ENCODE measurements around the gene FGD4. TPM values are rescaled to one million over a fixed set of nuclear protein-coding genes. Genes with fewer than 3 reads are reported as not detected.

FGD4 gene
- total and polyA plus RNA-seq, 2 donors (not counting 3 experiments of a cell fraction or from before 2014, with no cell fraction given): 6.6 to 44.7 TPM

- no TSS peak for BruUV-seq (replicated peaks)
- POLR2A ChIA-PET: no interaction called here
- no peak for FAIRE-seq
Measured at GRCh38 chr12:32600681-32601080, 201.3 kb downstream of the FGD4 start.

More at GRCh38 chr12:32600681-32601080, 201.3 kb downstream of the FGD4 start:
- CTCF ChIA-PET: no interaction called here
- TF ChIP-seq JUN (IDR thresholded peaks at IDR 0.05; ENCODE audit: borderline replicate concordance, insufficient read depth, insufficient read length, low read depth) (no peak), CTCF (IDR thresholded peaks at IDR 0.05; ENCODE audit: extremely low read depth in 1 of 2, insufficient read depth in 1 of 2, low read depth in 1 of 2, low read length in 2 of 2) (no peak), MYC (IDR thresholded peaks at IDR 0.05; ENCODE audit: low read depth, low read length) (no peak), POLR2AphosphoS5 (IDR thresholded peaks at IDR 0.05; ENCODE audit: insufficient read depth, low read depth, low read length) (no peak), FOS (IDR thresholded peaks at IDR 0.05; ENCODE audit: borderline replicate concordance, insufficient read depth, low read length) (no peak), MAX (IDR thresholded peaks at IDR 0.05; ENCODE audit: insufficient read depth, insufficient read length) (no peak), EZH2 (IDR thresholded peaks at IDR 0.05; ENCODE audit: borderline replicate concordance, low read depth, low read length, severe bottlenecking) (no peak), POLR2A (IDR thresholded peaks at IDR 0.05; ENCODE audit: low read depth, low read length) (no peak), GATA2 (IDR thresholded peaks at IDR 0.05; ENCODE audit: insufficient read depth, insufficient read length, low read depth, low read length) (no peak)
- dilution Hi-C loops (cut with MboI; ENCODE audit: extremely low pct_ligation_motif_present, low sequenced_read_pairs): no loop called here
- H3K9me1 ChIP-seq (replicated peaks; ENCODE audit: control insufficient read depth, extremely low read depth, insufficient read depth, low read length): no peaks in the 10 kb centered on the region
- H2AFZ ChIP-seq (ENCODE audit: low read depth, low read length): no peak overlapping the region
- H3K4me3 ChIP-seq (replicated peaks in 1 of 3; ENCODE audit: insufficient read depth in 1 of 3, low read depth in 1 of 3, low read length in 3 of 3): no peak overlapping the region
- H3K9ac ChIP-seq (replicated peaks; ENCODE audit: extremely low read depth, insufficient read depth, low read length): no peak overlapping the region
- intact Hi-C loops (cut with micrococcal nuclease): no loop called here
- H3K4me2 ChIP-seq (ENCODE audit: insufficient read depth, low read length): no peak overlapping the region
- no peak overlapping the region for H3K27ac ChIP-seq (ENCODE audit: insufficient read depth, low read depth, low read length)
- H3K9me3 ChIP-seq (replicated peaks; ENCODE audit: control insufficient read depth, insufficient read depth, low read length): no peaks in the 10 kb centered on the region
- H3K79me2 ChIP-seq (ENCODE audit: control insufficient read depth, insufficient read depth, low read length): no peaks in the 10 kb centered on the region
- no peaks in the 10 kb centered on the region for H4K20me1 ChIP-seq (replicated peaks; ENCODE audit: control insufficient read depth, extremely low read depth, insufficient read depth, low read length)
- H3K27me3 ChIP-seq (ENCODE audit: control insufficient read depth in 2 of 2, insufficient read depth in 2 of 2, low read length in 2 of 2): no peaks in the 10 kb centered on the region
- H3K4me1 ChIP-seq (ENCODE audit: control insufficient read depth, extremely low read depth, insufficient read depth, low read length): peaks cover 8% of the 10 kb centered on the region
- no peak for DNase-seq (ENCODE audit: low read depth, low spot score)
- peaks cover 3 to 4% of the 10 kb centered on the region in 2 experiments for H3K36me3 ChIP-seq (ENCODE audit: control insufficient read depth in 2 of 2, extremely low read depth in 1 of 2, insufficient read depth in 2 of 2, low read length in 2 of 2)

Data from endothelial cell of umbilical vein (primary cell).